ENCODE data around the gene AGAP1. TPM values are rescaled to one million over a fixed set of nuclear protein-coding genes. Genes with fewer than 3 reads are reported as not detected.

The AGAP1 gene
- total and polyA plus RNA-seq, 7 donors, result 4.2 to 21.6 (median 16.6) TPM

GRCh38 chr2:235705296-235705695, 211.5 kb downstream of the AGAP1 start:
- Histone ChIP-seq H3K27me3 (ENCODE audit: insufficient read depth in 3 of 3, low read length in 2 of 3) (no peaks in the 10 kb centered on the region), H3K4me3 (no peak overlapping the region), H3K36me3 (ENCODE audit: insufficient read depth in 1 of 2, low read depth in 1 of 2) (peaks cover 0 to 3% of the 10 kb centered on the region in 2 donors), H3K4me1 (peaks cover 4% of the 10 kb centered on the region), H3K27ac (no peak overlapping the region), H3K9me3 (no peaks in the 10 kb centered on the region)
- ATAC-seq (no peak), DNase-seq (no peak)
- TF ChIP-seq CTCF (IDR thresholded peaks at IDR 0.05), result no peak
- 80 to 81% (median 80%) methylated on average over 8 of the region's 8 CpGs for WGBS, 3 donors
- intact Hi-C loops (cut with DNase I), result no loop called here

- Histone ChIP-seq H3K27me3 (ENCODE audit: insufficient read depth in 3 of 3, low read length in 2 of 3) (no peaks in the 10 kb centered on the region), H3K27ac (no peak overlapping the region), H3K4me1 (peaks cover 4% of the 10 kb centered on the region), H3K36me3 (ENCODE audit: insufficient read depth in 1 of 2, low read depth in 1 of 2) (peaks cover 0 to 3% of the 10 kb centered on the region in 2 donors), H3K9me3 (no peaks in the 10 kb centered on the region), H3K4me3 (no peak overlapping the region)
- DNase-seq (no peak), ATAC-seq (no peak)
- TF ChIP-seq CTCF (IDR thresholded peaks at IDR 0.05), result no peak
- WGBS, 3 donors, result 91 to 93% (median 91%) methylated on average over 8 of the region's 8 CpGs
- intact Hi-C loops (cut with DNase I), result no loop called here
Observed at GRCh38 chr2:235706506-235706905, 212.7 kb downstream of the AGAP1 start.

GRCh38 chr2:235707411-235708096, 213.7 kb downstream of the AGAP1 start:
- WGBS, 3 donors, result 82 to 94% (median 89%) methylated on average over 9 to 18 of the region's 18 CpGs
- peaks cover 0 to 3% of the 10 kb centered on the region in 2 donors for H3K36me3 ChIP-seq (ENCODE audit: insufficient read depth in 1 of 2, low read depth in 1 of 2)
- H3K27ac ChIP-seq, result no peak overlapping the region
- no peak for TF ChIP-seq CTCF (IDR thresholded peaks at IDR 0.05)
- intact Hi-C loops (cut with DNase I), result no loop called here
- DNase-seq, result no peak
- H3K4me1 ChIP-seq, result peaks cover 4% of the 10 kb centered on the region
- no peak for ATAC-seq
- no peaks in the 10 kb centered on the region for H3K9me3 ChIP-seq
- no peak overlapping the region for H3K4me3 ChIP-seq
- no peaks in the 10 kb centered on the region for H3K27me3 ChIP-seq (ENCODE audit: insufficient read depth in 3 of 3, low read length in 2 of 3)

GRCh38 chr2:235709124-235709813, 215.4 kb downstream of the AGAP1 start:
- peak in 1 of 2 donors; percentile 30 for DNase-seq
- peak; percentile 86 to 96 (median 88) for ATAC-seq
- TF ChIP-seq CTCF (IDR thresholded peaks at IDR 0.05), result no peak
- intact Hi-C loops (cut with DNase I), result no loop called here
- peaks cover 4% of the 10 kb centered on the region for H3K4me1 ChIP-seq
- no peak overlapping the region for H3K27ac ChIP-seq
- no peaks in the 10 kb centered on the region for H3K9me3 ChIP-seq
- peaks cover 0 to 3% of the 10 kb centered on the region in 2 donors for H3K36me3 ChIP-seq (ENCODE audit: insufficient read depth in 1 of 2, low read depth in 1 of 2)
- no peak overlapping the region for H3K4me3 ChIP-seq
- whole genome bisulfite sequencing, 3 donors, result 67 to 85% (median 69%) methylated on average over 14 of the region's 14 CpGs
- no peaks in the 10 kb centered on the region for H3K27me3 ChIP-seq (ENCODE audit: insufficient read depth in 3 of 3, low read length in 2 of 3)
